Neuronal stem cell (in vitro differentiated cells): ENCODE measurements around the gene PDLIM5.

Experiments used
- DNase-seq: peaks from one replicate; pipeline ENCODE4 v3.0.0-alpha.2; 2013; ENCODE audit warnings: low spot score
- H2AFZ ChIP-seq: one replicate; pipeline ENCODE4 v1.6.1; 2013; ENCODE audit warnings: mild to moderate bottlenecking, low read length, inconsistent platforms
- H2AK5ac ChIP-seq: 2 replicates; pipeline ENCODE4 v1.6.1; 2013; ENCODE audit warnings: low read depth, mild to moderate bottlenecking, inconsistent platforms, low read length, moderate library complexity, mixed read lengths
- H2BK120ac ChIP-seq: 2 replicates; pipeline ENCODE4 v1.6.1; 2013; ENCODE audit warnings: low read depth, mild to moderate bottlenecking, inconsistent platforms, low read length, moderate library complexity, mixed read lengths
- H2BK12ac ChIP-seq: one replicate; pipeline ENCODE4 v1.6.1; 2013; ENCODE audit warnings: low read length, inconsistent platforms
- H2BK15ac ChIP-seq: 2 replicates; pipeline ENCODE4 v1.6.1; 2013; ENCODE audit warnings: mild to moderate bottlenecking, low read length, inconsistent platforms, mixed read lengths
- H2BK5ac ChIP-seq: one replicate; pipeline ENCODE4 v1.6.1; 2013; ENCODE audit warnings: inconsistent platforms, mild to moderate bottlenecking, low read length, moderate library complexity
- H3K14ac ChIP-seq: one replicate; pipeline ENCODE4 v1.6.1; 2013; ENCODE audit warnings: low read length, inconsistent platforms
- H3K18ac ChIP-seq: 2 replicates; pipeline ENCODE4 v1.6.1; 2013; ENCODE audit warnings: low read length, inconsistent platforms
- H3K23ac ChIP-seq: 2 replicates; pipeline ENCODE4 v1.6.1; 2013; ENCODE audit warnings: low read depth, mild to moderate bottlenecking, mixed read lengths, low read length, inconsistent platforms; ENCODE audit not compliant: poor library complexity
- H3K27ac ChIP-seq: replicated peaks from 3 replicates; pipeline ENCODE4 v1.5.1; 2013; ENCODE audit warnings: low read length, inconsistent platforms
- H3K27me3 ChIP-seq, 3 experiments: 2 replicates each; pipeline ENCODE4 v1.6.1; 2013; ENCODE audit warnings: low read length in 3 of 3, mild to moderate bottlenecking in 2 of 3, inconsistent platforms in 1 of 3, low read depth in 1 of 3, mixed read lengths in 1 of 3, moderate library complexity in 1 of 3; ENCODE audit not compliant: control insufficient read depth in 3 of 3, insufficient read depth in 3 of 3
- H3K36me3 ChIP-seq, 2 donors: replicated peaks in 1 of 2; 2 replicates each; pipeline ENCODE4 v1.6.1; 2013; ENCODE audit warnings: low read length in 2 of 2; ENCODE audit not compliant: control insufficient read depth in 2 of 2, insufficient read depth in 2 of 2
- H3K4ac ChIP-seq: 2 replicates; pipeline ENCODE4 v1.6.1; 2013; ENCODE audit warnings: inconsistent platforms, mild to moderate bottlenecking, low read length, moderate library complexity
- H3K4me1 ChIP-seq, 2 donors: 1 replicate in 1 of 2; 2 replicates in 1 of 2; pipeline ENCODE4 v1.6.1; 2013; ENCODE audit warnings: low read length in 2 of 2, low read depth in 1 of 2; ENCODE audit not compliant: control insufficient read depth in 2 of 2, insufficient read depth in 1 of 2
- H3K4me2 ChIP-seq: one replicate; pipeline ENCODE4 v1.6.1; 2013; ENCODE audit warnings: mild to moderate bottlenecking, low read length, inconsistent platforms; ENCODE audit not compliant: insufficient read depth, poor library complexity, severe bottlenecking
- H3K4me3 ChIP-seq, 2 donors: 2 replicates each; pipeline ENCODE4 v1.5.1; 2013; ENCODE audit warnings: low read length in 2 of 2, mild to moderate bottlenecking in 2 of 2, inconsistent platforms in 1 of 2, moderate library complexity in 1 of 2
- H3K79me1 ChIP-seq: one replicate; pipeline ENCODE4 v1.6.1; 2013; ENCODE audit warnings: low read depth, mild to moderate bottlenecking, inconsistent platforms, low read length, moderate library complexity
- H3K9ac ChIP-seq: one replicate; pipeline ENCODE4 v1.6.1; 2013; ENCODE audit warnings: mild to moderate bottlenecking, low read depth, low read length, inconsistent platforms; ENCODE audit not compliant: poor library complexity
- H3K9me3 ChIP-seq, 2 donors: replicated peaks in 1 of 2; 2 replicates each; pipeline versions ENCODE3 to v1.6.1; 2013; ENCODE audit warnings: low read length in 2 of 2, mild to moderate bottlenecking in 2 of 2, inconsistent platforms in 1 of 2, low read depth in 1 of 2, mixed read lengths in 1 of 2, moderate library complexity in 1 of 2; ENCODE audit not compliant: control insufficient read depth in 2 of 2, insufficient read depth in 1 of 2
- H4K8ac ChIP-seq: one replicate; pipeline ENCODE4 v1.6.1; 2013; ENCODE audit warnings: low read depth, mild to moderate bottlenecking, inconsistent platforms, low read length, moderate library complexity
- H4K91ac ChIP-seq: one replicate; pipeline ENCODE4 v1.6.1; 2013; ENCODE audit warnings: low read length, low read depth, mild to moderate bottlenecking, inconsistent platforms; ENCODE audit not compliant: poor library complexity
- WGBS, 2 donors: extraction: QIAGEN DNeasy Blood & Tissue Kit; methylation state at CpG; one replicate each; pipeline ENCODE4 v1.1.7; 2013; ENCODE audit warnings: missing lambda C conversion rate in 2 of 2, mixed read lengths in 1 of 2; ENCODE audit not compliant: insufficient read length in 2 of 2, insufficient replicate concordance in 1 of 2; ENCODE audit errors: extremely low coverage in 2 of 2; 5-methylcytosine and 5-hydroxymethylcytosine counted together

Gene PDLIM5

GRCh38 chr4:94472056-94472826 is 20.5 kb downstream of the PDLIM5 start:
- Histone ChIP-seq H3K27ac (no peak overlapping the region), H3K4me2 (no peak overlapping the region), H3K18ac (no peak overlapping the region), H2BK12ac (no peak overlapping the region), H3K9me3 (peaks cover 0 to 12% of the 10 kb centered on the region in 2 donors), H2AFZ (no peak overlapping the region), H4K91ac (no peak overlapping the region), H2BK120ac (no peak overlapping the region), H3K4me1 (no peaks in the 10 kb centered on the region), H3K4me3 (no peak overlapping the region), H3K79me1 (peaks cover 1% of the 10 kb centered on the region), H3K14ac (no peak overlapping the region), H2AK5ac (no peak overlapping the region), H2BK15ac (no peak overlapping the region), H3K9ac (no peak overlapping the region), H4K8ac (no peak overlapping the region), H3K36me3 (no peaks in the 10 kb centered on the region), H3K4ac (no peak overlapping the region), H3K23ac (no peak overlapping the region), H3K27me3 (no peaks in the 10 kb centered on the region), H2BK5ac (no peak overlapping the region)
- WGBS, 2 donors = no CpG with 5 or more reads among the region's 5 CpGs
- no peak for DNase-seq

- H3K4me2 ChIP-seq = no peak overlapping the region
- WGBS, 2 donors = no CpG with 5 or more reads among the region's 2 CpGs
- H3K4me3 ChIP-seq = no peak overlapping the region
- DNase-seq = no peak
- H4K8ac ChIP-seq = no peak overlapping the region
- H2BK15ac ChIP-seq = no peak overlapping the region
- no peak overlapping the region for H2BK120ac ChIP-seq
- peaks cover 0 to 11% of the 10 kb centered on the region in 2 donors for H3K9me3 ChIP-seq
- no peak overlapping the region for H4K91ac ChIP-seq
- no peak overlapping the region for H2AK5ac ChIP-seq
- no peak overlapping the region for H3K23ac ChIP-seq
- no peaks in the 10 kb centered on the region for H3K79me1 ChIP-seq
- no peak overlapping the region for H3K14ac ChIP-seq
- H3K18ac ChIP-seq = no peak overlapping the region
- no peak overlapping the region for H3K4ac ChIP-seq
- H3K36me3 ChIP-seq = no peaks in the 10 kb centered on the region
- no peak overlapping the region for H2BK5ac ChIP-seq
- H3K4me1 ChIP-seq = no peaks in the 10 kb centered on the region
- H3K27me3 ChIP-seq = no peaks in the 10 kb centered on the region
- no peak overlapping the region for H3K9ac ChIP-seq
- no peak overlapping the region for H2BK12ac ChIP-seq
- no peak overlapping the region for H2AFZ ChIP-seq
- no peak overlapping the region for H3K27ac ChIP-seq
These were observed 23.3 kb downstream of the PDLIM5 start for GRCh38 chr4:94475050-94475449.

DNA sequence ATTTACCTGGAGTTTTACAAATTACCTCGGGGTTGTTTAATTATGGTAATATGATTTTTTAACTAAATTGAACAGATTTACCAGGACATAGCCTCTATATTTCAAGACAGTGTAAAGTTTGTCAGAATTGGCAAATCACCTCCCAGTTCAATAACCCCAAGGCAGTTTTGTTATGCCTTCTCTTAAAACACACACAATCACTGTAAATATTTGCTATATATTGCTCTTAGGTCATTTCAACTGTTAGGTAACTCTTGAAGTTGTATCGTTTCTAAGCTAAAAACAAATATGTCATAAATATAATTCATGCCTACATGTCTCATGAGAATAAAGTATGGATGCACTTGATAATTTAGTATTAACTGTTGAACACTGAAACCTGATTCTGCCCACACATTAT is 24.1 kb downstream of the PDLIM5 start:
- Histone ChIP-seq H3K79me1 (no peaks in the 10 kb centered on the region), H3K9ac (no peak overlapping the region), H3K18ac (no peak overlapping the region), H2AFZ (no peak overlapping the region), H3K14ac (no peak overlapping the region), H3K4me1 (peaks cover 0 to 4% of the 10 kb centered on the region in 2 donors), H2AK5ac (no peak overlapping the region), H3K9me3 (peaks cover 0 to 4% of the 10 kb centered on the region in 2 donors), H3K23ac (no peak overlapping the region), H4K8ac (no peak overlapping the region), H3K4ac (no peak overlapping the region), H3K36me3 (no peaks in the 10 kb centered on the region), H2BK15ac (no peak overlapping the region), H3K27me3 (no peaks in the 10 kb centered on the region), H2BK12ac (no peak overlapping the region), H3K4me2 (no peak overlapping the region), H3K27ac (no peak overlapping the region), H3K4me3 (no peak overlapping the region), H2BK120ac (no peak overlapping the region), H2BK5ac (no peak overlapping the region), H4K91ac (no peak overlapping the region)
- no peak for DNase-seq
- no CpG with 5 or more reads among the region's 2 CpGs for WGBS, 2 donors

- H2BK5ac ChIP-seq = no peak overlapping the region
- no peaks in the 10 kb centered on the region for H3K79me1 ChIP-seq
- H2BK15ac ChIP-seq = no peak overlapping the region
- H3K14ac ChIP-seq = no peak overlapping the region
- H2AK5ac ChIP-seq = no peak overlapping the region
- peaks cover 0 to 4% of the 10 kb centered on the region in 2 donors for H3K4me1 ChIP-seq
- H4K91ac ChIP-seq = no peak overlapping the region
- no peak overlapping the region for H3K18ac ChIP-seq
- WGBS, 2 donors = no CpG with 5 or more reads among the region's 2 CpGs
- no peak for DNase-seq
- H3K27me3 ChIP-seq = no peaks in the 10 kb centered on the region
- no peak overlapping the region for H3K4ac ChIP-seq
- no peaks in the 10 kb centered on the region for H3K9me3 ChIP-seq
- H3K4me3 ChIP-seq = no peak overlapping the region
- no peak overlapping the region for H2AFZ ChIP-seq
- H3K36me3 ChIP-seq = no peaks in the 10 kb centered on the region
- no peak overlapping the region for H4K8ac ChIP-seq
- no peak overlapping the region for H3K23ac ChIP-seq
- no peak overlapping the region for H3K4me2 ChIP-seq
- no peak overlapping the region for H3K27ac ChIP-seq
- no peak overlapping the region for H2BK12ac ChIP-seq
- no peak overlapping the region for H2BK120ac ChIP-seq
- no peak overlapping the region for H3K9ac ChIP-seq
These were observed 25.5 kb downstream of the PDLIM5 start for GRCh38 chr4:94477227-94477626.
